ENCODE results near the gene RAD51.

DNA sequence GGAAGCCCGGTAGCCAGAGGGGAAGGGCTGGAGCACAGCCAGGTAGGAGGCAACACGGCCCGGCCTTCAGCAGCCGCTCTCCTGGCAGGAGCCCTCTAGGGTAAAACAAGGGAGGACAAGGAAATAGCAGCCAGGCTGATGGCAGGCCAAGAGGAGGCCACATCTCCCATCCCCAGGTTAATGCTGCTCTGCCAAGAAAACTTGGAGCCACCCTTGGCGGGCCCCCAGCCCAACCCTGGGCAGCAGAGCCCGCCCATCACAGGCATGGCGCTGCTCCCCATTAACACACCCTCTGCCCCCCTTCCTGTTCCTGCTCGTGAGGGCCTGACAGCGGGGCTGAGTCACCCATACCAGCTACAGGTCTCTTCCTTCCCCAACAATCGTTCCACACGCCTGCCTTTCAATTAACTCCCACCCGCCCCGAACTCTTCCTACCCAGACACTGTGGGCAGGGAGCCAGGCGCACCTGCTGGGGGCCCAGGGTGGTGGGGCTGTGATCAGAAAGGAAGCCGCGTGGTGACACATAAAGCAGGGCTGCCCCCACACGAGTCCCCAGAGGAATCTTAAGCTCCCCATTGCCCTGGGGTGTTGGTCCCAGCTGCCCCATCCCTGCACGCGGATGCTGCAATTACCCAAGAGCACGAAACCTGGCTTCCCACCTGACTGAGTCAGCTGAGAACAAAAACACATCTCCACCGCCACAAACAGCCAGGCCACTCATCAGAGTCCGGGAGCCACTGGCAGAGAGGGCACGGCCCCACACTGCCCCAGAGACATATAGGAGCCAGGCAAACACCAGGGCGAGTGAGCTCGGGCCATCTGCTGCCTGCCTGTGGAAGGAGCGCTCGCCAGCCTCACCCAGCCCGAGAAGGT lies 74.5 kb downstream of the RAD51 start, which contains the start of gene C15orf62:
- TF ChIP-seq, protein P1, sequence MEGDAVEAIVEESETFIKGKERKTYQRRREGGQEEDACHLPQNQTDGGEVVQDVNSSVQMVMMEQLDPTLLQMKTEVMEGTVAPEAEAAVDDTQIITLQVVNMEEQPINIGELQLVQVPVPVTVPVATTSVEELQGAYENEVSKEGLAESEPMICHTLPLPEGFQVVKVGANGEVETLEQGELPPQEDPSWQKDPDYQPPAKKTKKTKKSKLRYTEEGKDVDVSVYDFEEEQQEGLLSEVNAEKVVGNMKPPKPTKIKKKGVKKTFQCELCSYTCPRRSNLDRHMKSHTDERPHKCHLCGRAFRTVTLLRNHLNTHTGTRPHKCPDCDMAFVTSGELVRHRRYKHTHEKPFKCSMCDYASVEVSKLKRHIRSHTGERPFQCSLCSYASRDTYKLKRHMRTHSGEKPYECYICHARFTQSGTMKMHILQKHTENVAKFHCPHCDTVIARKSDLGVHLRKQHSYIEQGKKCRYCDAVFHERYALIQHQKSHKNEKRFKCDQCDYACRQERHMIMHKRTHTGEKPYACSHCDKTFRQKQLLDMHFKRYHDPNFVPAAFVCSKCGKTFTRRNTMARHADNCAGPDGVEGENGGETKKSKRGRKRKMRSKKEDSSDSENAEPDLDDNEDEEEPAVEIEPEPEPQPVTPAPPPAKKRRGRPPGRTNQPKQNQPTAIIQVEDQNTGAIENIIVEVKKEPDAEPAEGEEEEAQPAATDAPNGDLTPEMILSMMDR (IDR thresholded peaks at IDR 0.05; ENCODE audit: poor library complexity) = no peak
- TF ChIP-seq EZH2phosphoT487 (IDR thresholded peaks at IDR 0.05; ENCODE audit: low read depth, severe bottlenecking, unreplicated experiment) (no peak), EZH2 (IDR thresholded peaks at IDR 0.05; ENCODE audit: borderline replicate concordance) (no peak)
